Osteoblast (primary cell): ENCODE results near the gene SLC5A10. TPM values are rescaled to one million over a fixed set of nuclear protein-coding genes. Genes with fewer than 3 reads are reported as not detected.

Experiments
- DNase-seq: peaks from one replicate; pipeline ENCODE4 v3.0.0; 2011; ENCODE audit warnings: low spot score, mixed read lengths; ENCODE audit not compliant: insufficient read length; ENCODE audit errors: missing footprints
- H2AFZ ChIP-seq: 2 replicates; pipeline ENCODE4 v1.6.0; 2011; ENCODE audit warnings: mild to moderate bottlenecking, low read length
- H3K27ac ChIP-seq: 2 replicates; pipeline ENCODE4 v1.5.1; 2011; ENCODE audit warnings: mild to moderate bottlenecking, low read depth, low read length, moderate library complexity
- H3K27me3 ChIP-seq: 2 replicates; pipeline ENCODE4 v1.6.0; 2012; ENCODE audit warnings: mild to moderate bottlenecking, control low read depth, inconsistent platforms, low read length, moderate library complexity; ENCODE audit not compliant: insufficient read depth
- H3K36me3 ChIP-seq: 2 replicates; pipeline ENCODE4 v1.5.1; 2011; ENCODE audit warnings: mild to moderate bottlenecking, low read length, control low read depth, moderate library complexity; ENCODE audit not compliant: insufficient read depth
- H3K4me1 ChIP-seq: 2 replicates; pipeline ENCODE4 v1.5.1; 2011; ENCODE audit warnings: mild to moderate bottlenecking, low read length, control low read depth, moderate library complexity; ENCODE audit not compliant: insufficient read depth
- H3K4me2 ChIP-seq: 2 replicates; pipeline ENCODE4 v1.6.0; 2011; ENCODE audit warnings: mild to moderate bottlenecking, low read length; ENCODE audit not compliant: insufficient read depth
- H3K4me3 ChIP-seq: fragments of 200-600 bp; sonication (generic); 3 replicates; pipeline ENCODE4 v1.5.1; 2012; ENCODE audit warnings: mild to moderate bottlenecking, low read length, inconsistent platforms; ENCODE audit not compliant: insufficient read depth
- H3K79me2 ChIP-seq: 2 replicates; pipeline ENCODE4 v1.6.0; 2012; ENCODE audit warnings: mild to moderate bottlenecking, low read length, control low read depth, inconsistent platforms; ENCODE audit not compliant: insufficient read depth
- H3K9me3 ChIP-seq: 2 replicates; pipeline ENCODE4 v1.5.1; 2011; ENCODE audit warnings: low read depth, low read length, control low read depth
- H4K20me1 ChIP-seq: 2 replicates; pipeline ENCODE4 v1.6.0; 2012; ENCODE audit warnings: mild to moderate bottlenecking, low read length, control low read depth; ENCODE audit not compliant: insufficient read depth
- CTCF ChIP-seq: IDR thresholded peaks from 2 replicates; pipeline ENCODE4 v1.5.1; 2011; ENCODE audit warnings: mild to moderate bottlenecking, low read depth, low read length, moderate library complexity; ENCODE audit errors: extremely low read depth
- total RNA-seq: library from RNA; depleted of rRNA; stranded (reverse); fragments of >200 nt; gene quantifications from 2 replicates; pipeline ENCODE4 v1.2.3, GENCODE V29; 2012

Gene SLC5A10
- total RNA-seq, 1 donor = not detected

GRCh38 chr17:19013226-19013625, 61.3 kb downstream of the SLC5A10 start:
- DNase-seq = no peak
- H3K36me3 ChIP-seq = no peaks in the 10 kb centered on the region
- H3K4me2 ChIP-seq = no peak overlapping the region
- H3K79me2 ChIP-seq = no peaks in the 10 kb centered on the region
- no peak for TF ChIP-seq CTCF
- H3K4me1 ChIP-seq = no peaks in the 10 kb centered on the region
- no peaks in the 10 kb centered on the region for H3K9me3 ChIP-seq
- no peak overlapping the region for H3K4me3 ChIP-seq
- H2AFZ ChIP-seq = no peak overlapping the region
- no peaks in the 10 kb centered on the region for H3K27me3 ChIP-seq
- no peaks in the 10 kb centered on the region for H4K20me1 ChIP-seq
- no peak overlapping the region for H3K27ac ChIP-seq

- Histone ChIP-seq H2AFZ (no peak overlapping the region), H3K9me3 (no peaks in the 10 kb centered on the region), H3K79me2 (no peaks in the 10 kb centered on the region), H3K4me1 (no peaks in the 10 kb centered on the region), H3K27ac (no peak overlapping the region), H3K4me2 (no peak overlapping the region), H4K20me1 (no peaks in the 10 kb centered on the region), H3K27me3 (no peaks in the 10 kb centered on the region), H3K36me3 (no peaks in the 10 kb centered on the region), H3K4me3 (no peak overlapping the region)
- no peak for DNase-seq
- TF ChIP-seq CTCF = no peak
Observed at GRCh38 chr17:19013806-19014627, 62.1 kb downstream of the SLC5A10 start.

- no peaks in the 10 kb centered on the region for H3K4me1 ChIP-seq
- no peaks in the 10 kb centered on the region for H4K20me1 ChIP-seq
- no peaks in the 10 kb centered on the region for H3K36me3 ChIP-seq
- TF ChIP-seq CTCF = no peak
- no peaks in the 10 kb centered on the region for H3K27me3 ChIP-seq
- no peak overlapping the region for H3K27ac ChIP-seq
- no peaks in the 10 kb centered on the region for H3K9me3 ChIP-seq
- H2AFZ ChIP-seq = no peak overlapping the region
- H3K4me3 ChIP-seq = no peak overlapping the region
- no peak overlapping the region for H3K4me2 ChIP-seq
- H3K79me2 ChIP-seq = no peaks in the 10 kb centered on the region
- DNase-seq = no peak
Observed at GRCh38 chr17:19014628-19015215, 62.8 kb downstream of the SLC5A10 start.

- Histone ChIP-seq H3K36me3 (no peaks in the 10 kb centered on the region), H3K4me3 (no peak overlapping the region), H3K27ac (no peak overlapping the region), H3K4me2 (no peak overlapping the region), H3K9me3 (no peaks in the 10 kb centered on the region), H2AFZ (no peak overlapping the region), H3K79me2 (no peaks in the 10 kb centered on the region), H3K27me3 (no peaks in the 10 kb centered on the region), H3K4me1 (no peaks in the 10 kb centered on the region), H4K20me1 (no peaks in the 10 kb centered on the region)
- TF ChIP-seq CTCF = no peak
- DNase-seq = no peak
Observed at GRCh38 chr17:19015428-19015827, 63.5 kb downstream of the SLC5A10 start.
